HFF-Myc (cell line): ENCODE results near the gene PRDM16.

ENCODE experiments used
- DNase-seq: peaks from one replicate; pipeline ENCODE4 v3.0.0-alpha.2; 2011; ENCODE audit warnings: low read depth; ENCODE audit errors: extremely low read depth
- H3K4me3 ChIP-seq: replicated peaks from 2 replicates; pipeline ENCODE4 v1.5.1; 2011; ENCODE audit warnings: low read depth, mild to moderate bottlenecking, control low read depth, low read length
- TF ChIP-seq, protein P1 (sequence below): IDR thresholded peaks from 2 replicates; pipeline ENCODE4 v1.5.1; 2012; ENCODE audit warnings: mild to moderate bottlenecking, low read depth, low read length, control low read depth; ENCODE audit errors: missing control alignments

The PRDM16 gene

GRCh38 chr1:3471356-3472087 is 402.5 kb downstream of the PRDM16 start:
- no peak overlapping the region for H3K4me3 ChIP-seq
- TF ChIP-seq, protein P1, sequence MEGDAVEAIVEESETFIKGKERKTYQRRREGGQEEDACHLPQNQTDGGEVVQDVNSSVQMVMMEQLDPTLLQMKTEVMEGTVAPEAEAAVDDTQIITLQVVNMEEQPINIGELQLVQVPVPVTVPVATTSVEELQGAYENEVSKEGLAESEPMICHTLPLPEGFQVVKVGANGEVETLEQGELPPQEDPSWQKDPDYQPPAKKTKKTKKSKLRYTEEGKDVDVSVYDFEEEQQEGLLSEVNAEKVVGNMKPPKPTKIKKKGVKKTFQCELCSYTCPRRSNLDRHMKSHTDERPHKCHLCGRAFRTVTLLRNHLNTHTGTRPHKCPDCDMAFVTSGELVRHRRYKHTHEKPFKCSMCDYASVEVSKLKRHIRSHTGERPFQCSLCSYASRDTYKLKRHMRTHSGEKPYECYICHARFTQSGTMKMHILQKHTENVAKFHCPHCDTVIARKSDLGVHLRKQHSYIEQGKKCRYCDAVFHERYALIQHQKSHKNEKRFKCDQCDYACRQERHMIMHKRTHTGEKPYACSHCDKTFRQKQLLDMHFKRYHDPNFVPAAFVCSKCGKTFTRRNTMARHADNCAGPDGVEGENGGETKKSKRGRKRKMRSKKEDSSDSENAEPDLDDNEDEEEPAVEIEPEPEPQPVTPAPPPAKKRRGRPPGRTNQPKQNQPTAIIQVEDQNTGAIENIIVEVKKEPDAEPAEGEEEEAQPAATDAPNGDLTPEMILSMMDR, result peak; percentile 44
- DNase-seq, result no peak

GRCh38 chr1:3472088-3472850 is 403.3 kb downstream of the PRDM16 start:
- no peak for DNase-seq
- H3K4me3 ChIP-seq, result no peak overlapping the region
- TF ChIP-seq, protein P1, result no peak

GRCh38 chr1:3472906-3473305 is 403.9 kb downstream of the PRDM16 start:
- DNase-seq, result no peak
- H3K4me3 ChIP-seq, result no peak overlapping the region
- TF ChIP-seq, protein P1, result no peak

DNA sequence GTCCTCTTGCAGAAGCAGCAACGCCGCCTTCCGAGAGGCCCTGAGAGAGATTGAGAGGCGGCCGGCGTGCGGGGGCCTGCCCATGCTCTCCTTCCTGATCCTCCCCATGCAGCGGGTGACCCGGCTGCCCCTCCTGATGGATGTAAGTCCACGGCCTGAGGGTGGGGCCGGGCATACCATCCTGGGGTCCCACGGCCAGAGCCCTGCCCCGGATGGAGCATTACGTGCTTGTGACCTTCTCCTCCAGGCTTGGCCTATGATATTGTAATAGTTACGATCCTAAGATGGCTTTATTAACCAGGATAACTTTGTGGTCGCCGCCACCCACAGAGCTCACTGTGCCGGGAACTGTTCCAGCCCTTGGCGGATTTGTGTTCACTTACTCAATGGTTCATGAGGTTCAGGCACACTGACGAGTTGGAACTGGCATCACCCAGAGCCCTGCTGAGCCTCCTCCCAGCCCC is 404.4 kb downstream of the PRDM16 start:
- TF ChIP-seq, protein P1, result no peak
- peak; percentile 74 for DNase-seq
- H3K4me3 ChIP-seq, result no peak overlapping the region

- TF ChIP-seq, protein P1, result no peak
- no peak for DNase-seq
- no peak overlapping the region for H3K4me3 ChIP-seq
Measured at GRCh38 chr1:3474016-3474415, 405.0 kb downstream of the PRDM16 start.

DNA sequence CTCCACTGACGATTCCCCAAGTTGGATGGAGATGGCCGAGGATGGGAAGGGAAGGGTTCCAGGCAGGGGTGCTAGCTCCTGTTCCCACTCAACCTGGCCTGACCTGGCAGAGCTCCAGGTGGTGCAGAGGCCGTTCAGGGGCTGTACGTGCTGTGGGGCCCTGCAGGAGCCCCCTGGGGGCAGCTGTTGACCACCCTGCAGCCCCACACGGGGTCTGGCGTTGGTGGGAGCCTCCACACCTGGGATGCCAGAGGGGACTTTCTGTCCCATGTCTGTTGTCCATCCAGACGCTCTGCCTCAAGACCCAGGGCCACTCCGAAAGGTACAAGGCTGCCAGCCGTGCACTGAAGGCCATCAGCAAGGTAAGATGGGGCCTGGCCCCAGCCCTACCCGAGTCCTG is 405.4 kb downstream of the PRDM16 start:
- no peak overlapping the region for H3K4me3 ChIP-seq
- DNase-seq, result no peak
- TF ChIP-seq, protein P1, result no peak
